Endothelial cell of umbilical vein (primary cell): ENCODE measurements around the gene GNPAT.

ENCODE experiments used
- EZH2 ChIP-seq: IDR thresholded peaks from 2 replicates; pipeline ENCODE4 v1.6.1; 2012; ENCODE audit warnings: borderline replicate concordance, low read depth, mild to moderate bottlenecking, moderate library complexity, low read length, inconsistent platforms; ENCODE audit not compliant: severe bottlenecking
- POLR2A ChIP-seq: IDR thresholded peaks from 2 replicates; pipeline ENCODE4 v1.6.1; 2012; ENCODE audit warnings: low read depth, mild to moderate bottlenecking, control low read depth, low read length

- no peak for TF ChIP-seq POLR2A
- no peak for TF ChIP-seq EZH2
These were observed 2.7 kb upstream of the GNPAT start for GRCh38 chr1:231238298-231238697.
